HepG2 (cell line): ENCODE results near the gene ABAT. TPM values are rescaled to one million over a fixed set of nuclear protein-coding genes. Genes with fewer than 3 reads are reported as not detected.

Experiments used
- ARNTL ChIP-seq: sonication (generic); formaldehyde crosslinking; IDR thresholded peaks from 2 replicates; pipeline ENCODE4 v1.4.0; 2020; ENCODE audit warnings: mild to moderate bottlenecking, missing genetic modification reagents
- CBX2 ChIP-seq, 2 experiments: fragments of 200-600 bp in 1 of 2; sonication (generic); formaldehyde crosslinking in 1 of 2; IDR thresholded peaks; 2 replicates each; pipeline versions ENCODE4 v1.7.0 to v1.8.1; 2018 to 2022; ENCODE audit warnings: low read depth in 2 of 2, low read length in 1 of 2, mild to moderate bottlenecking in 1 of 2, missing genetic modification reagents in 1 of 2
- EEA1 ChIP-seq: sonication (generic); formaldehyde crosslinking; IDR thresholded peaks from 2 replicates; pipeline ENCODE4 v1.5.1; 2020; ENCODE audit warnings: mild to moderate bottlenecking, missing genetic modification reagents, borderline replicate concordance
- ETV5 ChIP-seq: IDR thresholded peaks from 2 replicates; pipeline ENCODE4 v1.6.1; 2018; ENCODE audit warnings: missing biosample characterization, missing genetic modification reagents, inconsistent platforms, borderline replicate concordance
- MIER2 ChIP-seq: IDR thresholded peaks from 2 replicates; pipeline ENCODE4 v1.6.1; 2016; ENCODE audit warnings: missing biosample characterization, missing genetic modification reagents
- NFRKB ChIP-seq: fragments of 450-650 bp; IDR thresholded peaks from 2 replicates; pipeline ENCODE4 v1.6.1; 2017
- RBM22 ChIP-seq: fragments of 200-400 bp; formaldehyde crosslinking; optimal IDR thresholded peaks from 2 replicates; pipeline ENCODE3; 2017; ENCODE audit warnings: mild to moderate bottlenecking, low read length, moderate library complexity
- SUZ12 ChIP-seq: fragments of 150-350 bp; IDR thresholded peaks from 2 replicates; pipeline ENCODE4 v1.6.1; 2014; ENCODE audit warnings: low read depth, low read length
- ZNF460 ChIP-seq: sonication (generic); formaldehyde crosslinking; IDR thresholded peaks from 2 replicates; pipeline ENCODE4 v1.5.1; 2020; ENCODE audit warnings: missing genetic modification reagents, mild to moderate bottlenecking, borderline replicate concordance
- ZNF556 ChIP-seq: sonication (generic); formaldehyde crosslinking; IDR thresholded peaks from 2 replicates; pipeline ENCODE4 v1.4.0; 2020; ENCODE audit warnings: mild to moderate bottlenecking, missing genetic modification reagents, borderline replicate concordance
- ZNF615 ChIP-seq: sonication (generic); formaldehyde crosslinking; IDR thresholded peaks from 2 replicates; pipeline ENCODE4 v1.5.0; 2020; ENCODE audit warnings: mild to moderate bottlenecking, missing genetic modification reagents, borderline replicate concordance
- ZNF766 ChIP-seq: sonication (generic); formaldehyde crosslinking; IDR thresholded peaks from 2 replicates; pipeline ENCODE4 v1.5.0; 2020; ENCODE audit warnings: missing genetic modification reagents, borderline replicate concordance
- polyA plus RNA-seq, 8 experiments: library from polyadenylated mRNA; depleted of rRNA in 3 of 8; stranded (reverse) in 7 of 8; unstranded in 1 of 8; fragments of >200 nt; fragmentation: Illumina TruSeq in 4 of 8; extraction: Trizol in 4 of 8; gene quantifications; 2 replicates each; pipeline versions ENCODE4 v1.2.1 to v1.2.3, GENCODE V29; 2011 to 2016; ENCODE audit warnings: low read depth in 4 of 8, missing spikeins in 1 of 8, mixed read lengths in 1 of 8; ENCODE audit not compliant: insufficient read depth in 1 of 8
- total RNA-seq, 5 experiments: library from RNA; depleted of rRNA; stranded (reverse); fragments of >200 nt; fragmentation: Illumina TruSeq; extraction: Trizol; gene quantifications; 2 replicates each; pipeline ENCODE4 v1.2.3, GENCODE V29; 2016; ENCODE audit warnings: low read depth in 1 of 5
- TF ChIP-seq, protein P1 (sequence below): sonication (generic); formaldehyde crosslinking; IDR thresholded peaks from 2 replicates; pipeline ENCODE4 v1.5.0; 2020; ENCODE audit warnings: missing genetic modification reagents, mild to moderate bottlenecking, borderline replicate concordance
- TF ChIP-seq, protein P2 (sequence below): sonication (generic); formaldehyde crosslinking; IDR thresholded peaks from 2 replicates; pipeline ENCODE4 v1.4.0; 2020; ENCODE audit warnings: mild to moderate bottlenecking, missing genetic modification reagents
- TF ChIP-seq, protein P3 (sequence below): sonication (generic); formaldehyde crosslinking; IDR thresholded peaks from 2 replicates; pipeline ENCODE4 v1.5.0; 2020; ENCODE audit warnings: missing genetic modification reagents
- TF ChIP-seq, protein P4 (sequence below): sonication (generic); formaldehyde crosslinking; conservative IDR thresholded peaks from 2 replicates; pipeline ENCODE4 v1.4.0; 2020; ENCODE audit warnings: missing genetic modification reagents
- TF ChIP-seq, protein P5 (sequence below): sonication (generic); formaldehyde crosslinking; IDR thresholded peaks from 2 replicates; pipeline ENCODE4 v1.4.0; 2020; ENCODE audit warnings: missing genetic modification reagents
- TF ChIP-seq, protein P6 (sequence below): sonication (generic); formaldehyde crosslinking; IDR thresholded peaks from 2 replicates; pipeline ENCODE4 v1.8.1; 2023; ENCODE audit warnings: mild to moderate bottlenecking, missing genetic modification reagents, borderline replicate concordance

ABAT gene
- total and polyA plus RNA-seq, 2 of the 13 experiments (the other 11 are each of a cell fraction or from before 2014, with no cell fraction given) = 47.6 to 97.3 TPM

DNA sequence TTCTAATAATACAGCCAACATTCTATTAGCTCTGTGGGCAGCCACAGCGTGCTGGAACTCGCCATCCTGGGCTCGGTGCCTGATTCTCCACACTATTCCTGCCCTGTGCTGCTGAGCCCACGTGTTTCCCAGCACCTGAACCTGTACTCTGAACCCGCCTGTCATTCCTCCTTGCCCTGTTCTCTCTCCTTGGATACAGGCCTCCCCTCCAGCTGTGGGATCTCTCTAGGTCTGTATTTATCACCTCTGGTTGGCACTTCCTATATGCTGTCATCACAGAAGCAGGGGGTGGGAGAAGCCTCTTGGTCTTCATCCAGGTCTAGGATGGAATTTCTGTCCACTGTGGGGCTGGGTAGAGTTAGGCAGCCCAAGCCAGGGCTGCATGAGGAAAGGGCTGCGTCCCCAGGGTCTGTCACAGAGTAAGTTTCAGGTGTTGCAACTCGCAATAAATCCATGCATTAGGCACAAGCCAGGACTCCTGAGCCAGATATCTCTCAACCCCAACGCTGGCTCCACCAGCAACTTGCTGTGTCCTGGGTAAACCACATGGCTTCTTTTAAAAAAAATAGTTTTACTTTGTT is 56.0 kb downstream of the ABAT start (continued):
- TF ChIP-seq, protein P1, sequence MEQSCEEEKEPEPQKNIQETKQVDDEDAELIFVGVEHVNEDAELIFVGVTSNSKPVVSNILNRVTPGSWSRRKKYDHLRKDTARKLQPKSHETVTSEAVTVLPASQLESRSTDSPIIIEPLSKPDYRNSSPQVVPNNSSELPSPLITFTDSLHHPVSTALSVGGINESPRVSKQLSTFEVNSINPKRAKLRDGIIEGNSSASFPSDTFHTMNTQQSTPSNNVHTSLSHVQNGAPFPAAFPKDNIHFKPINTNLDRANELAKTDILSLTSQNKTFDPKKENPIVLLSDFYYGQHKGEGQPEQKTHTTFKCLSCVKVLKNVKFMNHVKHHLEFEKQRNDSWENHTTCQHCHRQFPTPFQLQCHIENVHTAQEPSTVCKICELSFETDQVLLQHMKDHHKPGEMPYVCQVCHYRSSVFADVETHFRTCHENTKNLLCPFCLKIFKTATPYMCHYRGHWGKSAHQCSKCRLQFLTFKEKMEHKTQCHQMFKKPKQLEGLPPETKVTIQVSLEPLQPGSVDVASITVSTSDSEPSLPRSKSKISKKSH (CRISPR knock-in tag) = no peak
- TF ChIP-seq, protein P2, sequence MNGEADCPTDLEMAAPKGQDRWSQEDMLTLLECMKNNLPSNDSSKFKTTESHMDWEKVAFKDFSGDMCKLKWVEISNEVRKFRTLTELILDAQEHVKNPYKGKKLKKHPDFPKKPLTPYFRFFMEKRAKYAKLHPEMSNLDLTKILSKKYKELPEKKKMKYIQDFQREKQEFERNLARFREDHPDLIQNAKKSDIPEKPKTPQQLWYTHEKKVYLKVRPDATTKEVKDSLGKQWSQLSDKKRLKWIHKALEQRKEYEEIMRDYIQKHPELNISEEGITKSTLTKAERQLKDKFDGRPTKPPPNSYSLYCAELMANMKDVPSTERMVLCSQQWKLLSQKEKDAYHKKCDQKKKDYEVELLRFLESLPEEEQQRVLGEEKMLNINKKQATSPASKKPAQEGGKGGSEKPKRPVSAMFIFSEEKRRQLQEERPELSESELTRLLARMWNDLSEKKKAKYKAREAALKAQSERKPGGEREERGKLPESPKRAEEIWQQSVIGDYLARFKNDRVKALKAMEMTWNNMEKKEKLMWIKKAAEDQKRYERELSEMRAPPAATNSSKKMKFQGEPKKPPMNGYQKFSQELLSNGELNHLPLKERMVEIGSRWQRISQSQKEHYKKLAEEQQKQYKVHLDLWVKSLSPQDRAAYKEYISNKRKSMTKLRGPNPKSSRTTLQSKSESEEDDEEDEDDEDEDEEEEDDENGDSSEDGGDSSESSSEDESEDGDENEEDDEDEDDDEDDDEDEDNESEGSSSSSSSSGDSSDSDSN = no peak
- TF ChIP-seq, protein P3, sequence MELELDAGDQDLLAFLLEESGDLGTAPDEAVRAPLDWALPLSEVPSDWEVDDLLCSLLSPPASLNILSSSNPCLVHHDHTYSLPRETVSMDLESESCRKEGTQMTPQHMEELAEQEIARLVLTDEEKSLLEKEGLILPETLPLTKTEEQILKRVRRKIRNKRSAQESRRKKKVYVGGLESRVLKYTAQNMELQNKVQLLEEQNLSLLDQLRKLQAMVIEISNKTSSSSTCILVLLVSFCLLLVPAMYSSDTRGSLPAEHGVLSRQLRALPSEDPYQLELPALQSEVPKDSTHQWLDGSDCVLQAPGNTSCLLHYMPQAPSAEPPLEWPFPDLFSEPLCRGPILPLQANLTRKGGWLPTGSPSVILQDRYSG (CRISPR knock-in tag) = no peak
- TF ChIP-seq NFRKB (no peak), EEA1 (CRISPR knock-in tag) (no peak), CBX2 (IDR thresholded peaks at IDR 0.05; ENCODE audit: low read depth, low read length) (no peak), CBX2 (CRISPR knock-in tag; IDR thresholded peaks at IDR 0.05; ENCODE audit: low read depth) (no peak), ZNF460 (no peak), ARNTL (CRISPR knock-in tag) (0 out of 2 replicates have a peak, but pooled peaks have one; percentile 36), RBM22 (peak; percentile 75), SUZ12 (no peak), ZNF556 (CRISPR knock-in tag) (no peak), MIER2 (CRISPR knock-in tag) (no peak), ETV5 (CRISPR knock-in tag) (no peak), ZNF615 (CRISPR knock-in tag) (no peak), ZNF766 (CRISPR knock-in tag) (no peak)
- TF ChIP-seq, protein P4, sequence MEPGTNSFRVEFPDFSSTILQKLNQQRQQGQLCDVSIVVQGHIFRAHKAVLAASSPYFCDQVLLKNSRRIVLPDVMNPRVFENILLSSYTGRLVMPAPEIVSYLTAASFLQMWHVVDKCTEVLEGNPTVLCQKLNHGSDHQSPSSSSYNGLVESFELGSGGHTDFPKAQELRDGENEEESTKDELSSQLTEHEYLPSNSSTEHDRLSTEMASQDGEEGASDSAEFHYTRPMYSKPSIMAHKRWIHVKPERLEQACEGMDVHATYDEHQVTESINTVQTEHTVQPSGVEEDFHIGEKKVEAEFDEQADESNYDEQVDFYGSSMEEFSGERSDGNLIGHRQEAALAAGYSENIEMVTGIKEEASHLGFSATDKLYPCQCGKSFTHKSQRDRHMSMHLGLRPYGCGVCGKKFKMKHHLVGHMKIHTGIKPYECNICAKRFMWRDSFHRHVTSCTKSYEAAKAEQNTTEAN (CRISPR knock-in tag) = no peak
- TF ChIP-seq, protein P5, sequence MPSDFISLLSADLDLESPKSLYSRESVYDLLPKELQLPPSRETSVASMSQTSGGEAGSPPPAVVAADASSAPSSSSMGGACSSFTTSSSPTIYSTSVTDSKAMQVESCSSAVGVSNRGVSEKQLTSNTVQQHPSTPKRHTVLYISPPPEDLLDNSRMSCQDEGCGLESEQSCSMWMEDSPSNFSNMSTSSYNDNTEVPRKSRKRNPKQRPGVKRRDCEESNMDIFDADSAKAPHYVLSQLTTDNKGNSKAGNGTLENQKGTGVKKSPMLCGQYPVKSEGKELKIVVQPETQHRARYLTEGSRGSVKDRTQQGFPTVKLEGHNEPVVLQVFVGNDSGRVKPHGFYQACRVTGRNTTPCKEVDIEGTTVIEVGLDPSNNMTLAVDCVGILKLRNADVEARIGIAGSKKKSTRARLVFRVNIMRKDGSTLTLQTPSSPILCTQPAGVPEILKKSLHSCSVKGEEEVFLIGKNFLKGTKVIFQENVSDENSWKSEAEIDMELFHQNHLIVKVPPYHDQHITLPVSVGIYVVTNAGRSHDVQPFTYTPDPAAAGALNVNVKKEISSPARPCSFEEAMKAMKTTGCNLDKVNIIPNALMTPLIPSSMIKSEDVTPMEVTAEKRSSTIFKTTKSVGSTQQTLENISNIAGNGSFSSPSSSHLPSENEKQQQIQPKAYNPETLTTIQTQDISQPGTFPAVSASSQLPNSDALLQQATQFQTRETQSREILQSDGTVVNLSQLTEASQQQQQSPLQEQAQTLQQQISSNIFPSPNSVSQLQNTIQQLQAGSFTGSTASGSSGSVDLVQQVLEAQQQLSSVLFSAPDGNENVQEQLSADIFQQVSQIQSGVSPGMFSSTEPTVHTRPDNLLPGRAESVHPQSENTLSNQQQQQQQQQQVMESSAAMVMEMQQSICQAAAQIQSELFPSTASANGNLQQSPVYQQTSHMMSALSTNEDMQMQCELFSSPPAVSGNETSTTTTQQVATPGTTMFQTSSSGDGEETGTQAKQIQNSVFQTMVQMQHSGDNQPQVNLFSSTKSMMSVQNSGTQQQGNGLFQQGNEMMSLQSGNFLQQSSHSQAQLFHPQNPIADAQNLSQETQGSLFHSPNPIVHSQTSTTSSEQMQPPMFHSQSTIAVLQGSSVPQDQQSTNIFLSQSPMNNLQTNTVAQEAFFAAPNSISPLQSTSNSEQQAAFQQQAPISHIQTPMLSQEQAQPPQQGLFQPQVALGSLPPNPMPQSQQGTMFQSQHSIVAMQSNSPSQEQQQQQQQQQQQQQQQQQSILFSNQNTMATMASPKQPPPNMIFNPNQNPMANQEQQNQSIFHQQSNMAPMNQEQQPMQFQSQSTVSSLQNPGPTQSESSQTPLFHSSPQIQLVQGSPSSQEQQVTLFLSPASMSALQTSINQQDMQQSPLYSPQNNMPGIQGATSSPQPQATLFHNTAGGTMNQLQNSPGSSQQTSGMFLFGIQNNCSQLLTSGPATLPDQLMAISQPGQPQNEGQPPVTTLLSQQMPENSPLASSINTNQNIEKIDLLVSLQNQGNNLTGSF (CRISPR knock-in tag) = no peak
- TF ChIP-seq, protein P6, sequence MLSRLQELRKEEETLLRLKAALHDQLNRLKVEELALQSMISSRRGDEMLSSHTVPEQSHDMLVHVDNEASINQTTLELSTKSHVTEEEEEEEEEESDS (CRISPR knock-in tag) = no peak
